MM.1S (cell line): ENCODE data around the gene PRRG4.
"Not testable (repeated sequence)": the region's sequence is repeated elsewhere in the genome, so short reads cannot be mapped to it uniquely, and the experiment has no call there.

ENCODE experiments used
- CTCF ChIP-seq: fragments of 300-600 bp; sonication (generic); IDR thresholded peaks from 2 replicates; pipeline ENCODE4 v1.5.1; 2016; ENCODE audit warnings: antibody characterized with exemption, low read length, mixed read lengths
- EZH2 ChIP-seq: fragments of 300-600 bp; sonication (generic); optimal IDR thresholded peaks from 2 replicates; pipeline ENCODE3; 2017; ENCODE audit warnings: low read depth, mild to moderate bottlenecking, antibody characterized with exemption, low read length, mixed read lengths

GRCh38 chr11:32823617-32824016, 6.1 kb upstream of the PRRG4 start:
- TF ChIP-seq CTCF, EZH2: not testable (repeated sequence)
